ENCODE measurements around the gene BEX2. TPM values are rescaled to one million over a fixed set of nuclear protein-coding genes. Genes with fewer than 3 reads are reported as not detected.
A peak's percentile ranks its signal among the peaks of the same experiment; 100 is the strongest.

The BEX2 gene
- total and polyA plus RNA-seq, 8 donors, result 0.87 to 83.3 (median 20.4) TPM; not detected in 2

- Histone ChIP-seq H3K36me3 (no peaks in the 10 kb centered on the region), H3K27me3 (peaks cover 4 to 37% (median 20%) of the 10 kb centered on the region in 3 donors), H3K4me3 (no peak overlapping the region), H3K27ac (no peak overlapping the region), H3K9me3 (peaks cover 0 to 8% (median 0%) of the 10 kb centered on the region in 4 donors), H3K4me1 (no peaks in the 10 kb centered on the region)
- DNase-seq, result no peak
- TF ChIP-seq EP300 (IDR thresholded peaks at IDR 0.05), result no peak
- TF ChIP-seq POLR2A (IDR thresholded peaks at IDR 0.05), result no peak
- TF ChIP-seq CTCF (IDR thresholded peaks at IDR 0.05), result no peak
- TF ChIP-seq POLR2AphosphoS5 (IDR thresholded peaks at IDR 0.05), result no peak
- WGBS, 5 donors, result 50 to 92% (median 76%) methylated on average over 1 of the region's 1 CpG
- intact Hi-C loops (cut with DNase I; ENCODE audit: low total_unique reads), result no loop called here
Measured at GRCh38 chrX:103279624-103280023, 31.2 kb downstream of the BEX2 start.

GRCh38 chrX:103276581-103277002 is 34.2 kb downstream of the BEX2 start, which contains the start of gene TCEAL5:
TCEAL5 (minus strand) TSS chrX:103276750; CDS start chrX:103274563, 2,187 bp downstream.
- DNase-seq, result peak in 1 of 2 donors; percentile 78
- Histone ChIP-seq H3K27me3 (peaks cover 6 to 33% (median 20%) of the 10 kb centered on the region in 3 donors), H3K9me3 (no peaks in the 10 kb centered on the region), H3K36me3 (no peaks in the 10 kb centered on the region), H3K4me3 (peak within 1 kb of the TSS in 3 of 4 donors; percentile 7 to 23 (median 22)), H3K27ac (no peak within 1 kb of the TSS), H3K4me1 (no peaks in the 10 kb centered on the region)
- TF ChIP-seq POLR2A (IDR thresholded peaks at IDR 0.05), result no peak
- TF ChIP-seq EP300 (IDR thresholded peaks at IDR 0.05), result no peak
- TF ChIP-seq CTCF (IDR thresholded peaks at IDR 0.05), result no peak
- intact Hi-C loops (cut with DNase I; ENCODE audit: low total_unique reads), result no loop called here
- 3 to 29% (median 10%) methylated on average over 5 to 17 of the region's 17 CpGs for WGBS, 5 donors

DNA sequence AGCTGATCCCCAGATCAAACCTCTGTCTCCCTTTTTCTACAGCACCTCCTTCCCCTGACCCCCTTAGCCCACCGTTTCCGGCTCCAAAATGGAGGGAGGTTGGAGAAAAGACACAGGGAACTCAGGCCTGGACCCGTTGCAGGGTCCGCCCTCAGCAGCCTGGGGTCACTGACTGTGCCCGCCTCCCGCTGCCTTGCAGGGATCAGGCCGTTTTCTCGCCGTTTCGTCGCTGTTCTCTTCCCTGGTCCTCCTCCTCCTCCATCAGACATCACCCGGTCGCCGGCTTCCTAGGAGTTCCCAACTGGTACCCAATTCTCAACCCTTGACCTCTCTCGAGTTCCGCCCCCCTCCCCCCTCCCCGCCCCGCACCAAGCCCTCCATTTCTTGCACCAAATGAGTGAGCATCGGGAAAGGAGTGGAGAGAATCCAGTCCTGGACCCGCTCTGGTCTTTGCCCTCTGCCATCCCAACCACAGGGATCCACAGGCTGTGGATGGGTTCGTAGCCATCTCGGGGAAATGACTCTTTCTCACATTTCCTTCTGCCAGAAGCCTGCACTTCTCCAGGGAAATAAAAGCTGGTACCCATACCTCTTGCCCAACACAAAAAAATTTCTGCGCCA is 34.7 kb downstream of the BEX2 start:
- TF ChIP-seq CTCF (IDR thresholded peaks at IDR 0.05) (no peak), EP300 (IDR thresholded peaks at IDR 0.05) (no peak), POLR2A (IDR thresholded peaks at IDR 0.05) (no peak), POLR2AphosphoS5 (IDR thresholded peaks at IDR 0.05) (no peak)
- intact Hi-C loops (cut with DNase I; ENCODE audit: low total_unique reads), result no loop called here
- H3K27me3 ChIP-seq, result peaks cover 6 to 33% (median 20%) of the 10 kb centered on the region in 3 donors
- no peaks in the 10 kb centered on the region for H3K4me1 ChIP-seq
- H3K4me3 ChIP-seq, result peak overlapping the region in 3 of 4 donors; percentile 6 to 23 (median 22)
- 11 to 38% (median 16%) methylated on average over 10 to 23 of the region's 23 CpGs for WGBS, 5 donors
- H3K36me3 ChIP-seq, result no peaks in the 10 kb centered on the region
- no peak overlapping the region for H3K27ac ChIP-seq
- peak in 1 of 2 donors; percentile 11 for DNase-seq
- no peaks in the 10 kb centered on the region for H3K9me3 ChIP-seq

- no peaks in the 10 kb centered on the region for H3K9me3 ChIP-seq
- no peak for DNase-seq
- no peaks in the 10 kb centered on the region for H3K4me1 ChIP-seq
- H3K36me3 ChIP-seq, result no peaks in the 10 kb centered on the region
- no peak overlapping the region for H3K27ac ChIP-seq
- H3K27me3 ChIP-seq, result peaks cover 6 to 33% (median 20%) of the 10 kb centered on the region in 3 donors
- no peak overlapping the region for H3K4me3 ChIP-seq
- WGBS, 5 donors, result 83 to 100% (median 91%) methylated on average over 1 to 4 of the region's 4 CpGs
- intact Hi-C loops (cut with DNase I; ENCODE audit: low total_unique reads), result no loop called here
- TF ChIP-seq CTCF (IDR thresholded peaks at IDR 0.05), result no peak
- TF ChIP-seq POLR2A (IDR thresholded peaks at IDR 0.05), result no peak
- no peak for TF ChIP-seq EP300 (IDR thresholded peaks at IDR 0.05)
- TF ChIP-seq POLR2AphosphoS5 (IDR thresholded peaks at IDR 0.05), result no peak
Measured at GRCh38 chrX:103274284-103274683, 36.5 kb downstream of the BEX2 start.

Small RNA genes lying within 50 kb of the gene (small RNA-seq; reads per million reads assigned to genes)
- 0 reads per million in 4 donors for gene Z92846.1

Other genes starting within 250 kb of the BEX2 start
- 10 to 100 TPM in 1 of 5 donors, not detected in 4; 19.5 TPM for gene BEX1, start 246.8 kb downstream of the BEX2 start, total RNA-seq
- 10 to 100 TPM in 1 of 3 donors, 1 to 10 TPM in 2; 8.4 to 10.3 (median 8.6) TPM for gene BEX1, start 246.8 kb downstream of the BEX2 start, polyA plus RNA-seq
- 1 to 10 TPM in 1 of 5 donors, not detected in 4; 6.7 TPM for gene NXF3, start 217.8 kb downstream of the BEX2 start, total RNA-seq
- under 1 TPM in 2 of 3 donors, not detected in 1; 0.38 to 0.62 TPM for gene NXF3, start 217.8 kb downstream of the BEX2 start, polyA plus RNA-seq
- 10 to 100 TPM in 4 of 5 donors, 1 to 10 TPM in 1; 5.8 to 53.2 (median 19.6) TPM for gene BEX4, start 95.9 kb downstream of the BEX2 start, total RNA-seq
- gene BEX4, start 95.9 kb downstream of the BEX2 start, polyA plus RNA-seq, result 10 to 100 TPM; 35.9 to 48.4 (median 40.0) TPM
- 100 to 1,000 TPM in 2 of 5 donors, 10 to 100 TPM in 3; 20.0 to 118 (median 70.0) TPM for gene TCEAL8, start 55.8 kb downstream of the BEX2 start, total RNA-seq
- gene TCEAL8, start 55.8 kb downstream of the BEX2 start, polyA plus RNA-seq, result 100 to 1,000 TPM in 1 of 3 donors, 10 to 100 TPM in 2; 52.4 to 118 (median 86.5) TPM
- 1 to 10 TPM in 1 of 5 donors, not detected in 4; 1.7 TPM for gene TCEAL5, start 34.2 kb downstream of the BEX2 start, total RNA-seq
- gene TCEAL5, start 34.2 kb downstream of the BEX2 start, polyA plus RNA-seq, result 1 to 10 TPM in 1 of 3 donors, under 1 TPM in 2; 0.43 to 1.2 (median 0.61) TPM
- 10 to 100 TPM in 3 of 5 donors, 1 to 10 TPM in 2; 2.6 to 51.3 (median 17.0) TPM for gene TCEAL7, start 19.2 kb upstream of the BEX2 start, total RNA-seq
- gene TCEAL7, start 19.2 kb upstream of the BEX2 start, polyA plus RNA-seq, result 10 to 100 TPM in 1 of 3 donors, 1 to 10 TPM in 2; 5.6 to 12.3 (median 9.8) TPM
- 100 to 1,000 TPM in 1 of 5 donors, 10 to 100 TPM in 4; 16.1 to 128 (median 46.1) TPM for gene TCEAL9, start 45.5 kb upstream of the BEX2 start, total RNA-seq
- gene TCEAL9, start 45.5 kb upstream of the BEX2 start, polyA plus RNA-seq, result 100 to 1,000 TPM in 2 of 3 donors, 10 to 100 TPM in 1; 54.7 to 185 (median 128) TPM
- gene BEX3, start 65.5 kb upstream of the BEX2 start, total RNA-seq, result 100 to 1,000 TPM in 1 of 5 donors, 10 to 100 TPM in 3, 1 to 10 TPM in 1; 1.2 to 146 (median 28.6) TPM
- gene BEX3, start 65.5 kb upstream of the BEX2 start, polyA plus RNA-seq, result 100 to 1,000 TPM in 1 of 3 donors, 10 to 100 TPM in 2; 73.5 to 101 (median 94.7) TPM
- gene RAB40A, start 208.5 kb upstream of the BEX2 start, total RNA-seq, result under 1 TPM in 2 of 5 donors, not detected in 3; 0.58 to 0.73 TPM
- gene RAB40A, start 208.5 kb upstream of the BEX2 start, polyA plus RNA-seq, result under 1 TPM; 0.19 to 0.98 (median 0.61) TPM

All from stomach (tissue), 9 donors.